Neuronal stem cell (in vitro differentiated cells): Measurements from ENCODE around the gene TMEM178A.

Experiments
- DNase-seq: peaks from one replicate; pipeline ENCODE4 v3.0.0-alpha.2; 2013; ENCODE audit warnings: low spot score
- H2AFZ ChIP-seq: one replicate; pipeline ENCODE4 v1.6.1; 2013; ENCODE audit warnings: mild to moderate bottlenecking, low read length, inconsistent platforms
- H2AK5ac ChIP-seq: 2 replicates; pipeline ENCODE4 v1.6.1; 2013; ENCODE audit warnings: low read depth, mild to moderate bottlenecking, inconsistent platforms, low read length, moderate library complexity, mixed read lengths
- H2BK120ac ChIP-seq: 2 replicates; pipeline ENCODE4 v1.6.1; 2013; ENCODE audit warnings: low read depth, mild to moderate bottlenecking, inconsistent platforms, low read length, moderate library complexity, mixed read lengths
- H2BK12ac ChIP-seq: one replicate; pipeline ENCODE4 v1.6.1; 2013; ENCODE audit warnings: low read length, inconsistent platforms
- H2BK15ac ChIP-seq: 2 replicates; pipeline ENCODE4 v1.6.1; 2013; ENCODE audit warnings: mild to moderate bottlenecking, low read length, inconsistent platforms, mixed read lengths
- H2BK5ac ChIP-seq: one replicate; pipeline ENCODE4 v1.6.1; 2013; ENCODE audit warnings: inconsistent platforms, mild to moderate bottlenecking, low read length, moderate library complexity
- H3K14ac ChIP-seq: one replicate; pipeline ENCODE4 v1.6.1; 2013; ENCODE audit warnings: low read length, inconsistent platforms
- H3K18ac ChIP-seq: 2 replicates; pipeline ENCODE4 v1.6.1; 2013; ENCODE audit warnings: low read length, inconsistent platforms
- H3K23ac ChIP-seq: 2 replicates; pipeline ENCODE4 v1.6.1; 2013; ENCODE audit warnings: low read depth, mild to moderate bottlenecking, mixed read lengths, low read length, inconsistent platforms; ENCODE audit not compliant: poor library complexity
- H3K27ac ChIP-seq: replicated peaks from 3 replicates; pipeline ENCODE4 v1.5.1; 2013; ENCODE audit warnings: low read length, inconsistent platforms
- H3K27me3 ChIP-seq, 3 experiments: 2 replicates each; pipeline ENCODE4 v1.6.1; 2013; ENCODE audit warnings: low read length in 3 of 3, mild to moderate bottlenecking in 2 of 3, inconsistent platforms in 1 of 3, low read depth in 1 of 3, mixed read lengths in 1 of 3, moderate library complexity in 1 of 3; ENCODE audit not compliant: control insufficient read depth in 3 of 3, insufficient read depth in 3 of 3
- H3K36me3 ChIP-seq, 2 donors: replicated peaks in 1 of 2; 2 replicates each; pipeline ENCODE4 v1.6.1; 2013; ENCODE audit warnings: low read length in 2 of 2; ENCODE audit not compliant: control insufficient read depth in 2 of 2, insufficient read depth in 2 of 2
- H3K4ac ChIP-seq: 2 replicates; pipeline ENCODE4 v1.6.1; 2013; ENCODE audit warnings: inconsistent platforms, mild to moderate bottlenecking, low read length, moderate library complexity
- H3K4me1 ChIP-seq, 2 donors: 1 replicate in 1 of 2; 2 replicates in 1 of 2; pipeline ENCODE4 v1.6.1; 2013; ENCODE audit warnings: low read length in 2 of 2, low read depth in 1 of 2; ENCODE audit not compliant: control insufficient read depth in 2 of 2, insufficient read depth in 1 of 2
- H3K4me2 ChIP-seq: one replicate; pipeline ENCODE4 v1.6.1; 2013; ENCODE audit warnings: mild to moderate bottlenecking, low read length, inconsistent platforms; ENCODE audit not compliant: insufficient read depth, poor library complexity, severe bottlenecking
- H3K4me3 ChIP-seq, 2 donors: 2 replicates each; pipeline ENCODE4 v1.5.1; 2013; ENCODE audit warnings: low read length in 2 of 2, mild to moderate bottlenecking in 2 of 2, inconsistent platforms in 1 of 2, moderate library complexity in 1 of 2
- H3K79me1 ChIP-seq: one replicate; pipeline ENCODE4 v1.6.1; 2013; ENCODE audit warnings: low read depth, mild to moderate bottlenecking, inconsistent platforms, low read length, moderate library complexity
- H3K9ac ChIP-seq: one replicate; pipeline ENCODE4 v1.6.1; 2013; ENCODE audit warnings: mild to moderate bottlenecking, low read depth, low read length, inconsistent platforms; ENCODE audit not compliant: poor library complexity
- H3K9me3 ChIP-seq, 2 donors: replicated peaks in 1 of 2; 2 replicates each; pipeline versions ENCODE3 to v1.6.1; 2013; ENCODE audit warnings: low read length in 2 of 2, mild to moderate bottlenecking in 2 of 2, inconsistent platforms in 1 of 2, low read depth in 1 of 2, mixed read lengths in 1 of 2, moderate library complexity in 1 of 2; ENCODE audit not compliant: control insufficient read depth in 2 of 2, insufficient read depth in 1 of 2
- H4K8ac ChIP-seq: one replicate; pipeline ENCODE4 v1.6.1; 2013; ENCODE audit warnings: low read depth, mild to moderate bottlenecking, inconsistent platforms, low read length, moderate library complexity
- H4K91ac ChIP-seq: one replicate; pipeline ENCODE4 v1.6.1; 2013; ENCODE audit warnings: low read length, low read depth, mild to moderate bottlenecking, inconsistent platforms; ENCODE audit not compliant: poor library complexity
- WGBS, 2 donors: extraction: QIAGEN DNeasy Blood & Tissue Kit; methylation state at CpG; one replicate each; pipeline ENCODE4 v1.1.7; 2013; ENCODE audit warnings: missing lambda C conversion rate in 2 of 2, mixed read lengths in 1 of 2; ENCODE audit not compliant: insufficient read length in 2 of 2, insufficient replicate concordance in 1 of 2; ENCODE audit errors: extremely low coverage in 2 of 2; 5-methylcytosine and 5-hydroxymethylcytosine counted together

TMEM178A gene

GRCh38 chr2:39735648-39736047, 69.9 kb downstream of the TMEM178A start:
- Histone ChIP-seq H3K4me2 (no peak overlapping the region), H2AK5ac (no peak overlapping the region), H3K4ac (no peak overlapping the region), H3K27ac (no peak overlapping the region), H3K79me1 (no peaks in the 10 kb centered on the region), H2BK120ac (no peak overlapping the region), H3K36me3 (peaks cover 10 to 16% of the 10 kb centered on the region in 2 donors), H3K23ac (no peak overlapping the region), H4K91ac (no peak overlapping the region), H3K9ac (no peak overlapping the region), H3K27me3 (no peaks in the 10 kb centered on the region), H2BK12ac (no peak overlapping the region), H2BK5ac (no peak overlapping the region), H2AFZ (no peak overlapping the region), H4K8ac (no peak overlapping the region), H3K9me3 (peaks cover 0 to 8% of the 10 kb centered on the region in 2 donors), H2BK15ac (no peak overlapping the region), H3K14ac (no peak overlapping the region), H3K18ac (no peak overlapping the region), H3K4me3 (no peak overlapping the region), H3K4me1 (peaks cover 6 to 21% of the 10 kb centered on the region in 2 donors)
- no peak for DNase-seq
- no CpG with 5 or more reads among the region's 3 CpGs for WGBS, 2 donors

GRCh38 chr2:39736640-39737039, 70.9 kb downstream of the TMEM178A start:
- H2BK120ac ChIP-seq = no peak overlapping the region
- H3K14ac ChIP-seq = no peak overlapping the region
- no peak overlapping the region for H3K18ac ChIP-seq
- H2AFZ ChIP-seq = no peak overlapping the region
- WGBS, 2 donors = no CpG with 5 or more reads among the region's 6 CpGs
- no peak overlapping the region for H3K23ac ChIP-seq
- H3K4me2 ChIP-seq = no peak overlapping the region
- no peak overlapping the region for H4K91ac ChIP-seq
- H3K27ac ChIP-seq = no peak overlapping the region
- peaks cover 0 to 8% of the 10 kb centered on the region in 2 donors for H3K9me3 ChIP-seq
- no peak overlapping the region for H3K9ac ChIP-seq
- H3K4me3 ChIP-seq = no peak overlapping the region
- no peak overlapping the region for H2BK12ac ChIP-seq
- no peaks in the 10 kb centered on the region for H3K27me3 ChIP-seq
- no peak for DNase-seq
- H3K79me1 ChIP-seq = no peaks in the 10 kb centered on the region
- peaks cover 12 to 19% of the 10 kb centered on the region in 2 donors for H3K36me3 ChIP-seq
- no peak overlapping the region for H2BK5ac ChIP-seq
- H3K4me1 ChIP-seq = peaks cover 6 to 21% of the 10 kb centered on the region in 2 donors
- no peak overlapping the region for H2BK15ac ChIP-seq
- no peak overlapping the region for H3K4ac ChIP-seq
- no peak overlapping the region for H2AK5ac ChIP-seq
- no peak overlapping the region for H4K8ac ChIP-seq

GRCh38 chr2:39737661-39738060, 71.9 kb downstream of the TMEM178A start:
- H3K27ac ChIP-seq = no peak overlapping the region
- H2BK120ac ChIP-seq = no peak overlapping the region
- no peak overlapping the region for H3K14ac ChIP-seq
- H3K4me3 ChIP-seq = no peak overlapping the region
- peaks cover 14 to 25% of the 10 kb centered on the region in 2 donors for H3K36me3 ChIP-seq
- H2AFZ ChIP-seq = no peak overlapping the region
- WGBS, 2 donors = no CpG with 5 or more reads among the region's 8 CpGs
- no peak overlapping the region for H4K91ac ChIP-seq
- H3K4me1 ChIP-seq = peaks cover 6 to 21% of the 10 kb centered on the region in 2 donors
- H3K18ac ChIP-seq = no peak overlapping the region
- no peaks in the 10 kb centered on the region for H3K79me1 ChIP-seq
- H2BK15ac ChIP-seq = no peak overlapping the region
- no peak overlapping the region for H3K4me2 ChIP-seq
- DNase-seq = no peak
- no peak overlapping the region for H3K9ac ChIP-seq
- peaks cover 0 to 5% of the 10 kb centered on the region in 2 donors for H3K9me3 ChIP-seq
- no peak overlapping the region for H4K8ac ChIP-seq
- no peaks in the 10 kb centered on the region for H3K27me3 ChIP-seq
- H2BK5ac ChIP-seq = no peak overlapping the region
- no peak overlapping the region for H2BK12ac ChIP-seq
- no peak overlapping the region for H2AK5ac ChIP-seq
- H3K23ac ChIP-seq = no peak overlapping the region
- H3K4ac ChIP-seq = no peak overlapping the region

GRCh38 chr2:39738936-39739335, 73.2 kb downstream of the TMEM178A start:
- DNase-seq = no peak
- Histone ChIP-seq H3K27me3 (no peaks in the 10 kb centered on the region), H3K4me2 (no peak overlapping the region), H3K4me1 (peaks cover 6 to 24% of the 10 kb centered on the region in 2 donors), H3K14ac (no peak overlapping the region), H2AFZ (no peak overlapping the region), H3K18ac (no peak overlapping the region), H3K4ac (no peak overlapping the region), H3K23ac (no peak overlapping the region), H3K4me3 (no peak overlapping the region), H3K79me1 (no peaks in the 10 kb centered on the region), H4K91ac (no peak overlapping the region), H2AK5ac (no peak overlapping the region), H2BK12ac (no peak overlapping the region), H2BK15ac (no peak overlapping the region), H3K36me3 (peaks cover 11 to 20% of the 10 kb centered on the region in 2 donors), H3K9ac (no peak overlapping the region), H3K9me3 (peaks cover 0 to 2% of the 10 kb centered on the region in 2 donors), H3K27ac (no peak overlapping the region), H2BK120ac (no peak overlapping the region), H4K8ac (no peak overlapping the region), H2BK5ac (no peak overlapping the region)
- no CpG with 5 or more reads among the region's 2 CpGs for WGBS, 2 donors
